Fibroblast of the aortic adventitia (primary cell): ENCODE data around the gene LYL1. TPM values are rescaled to one million over a fixed set of nuclear protein-coding genes. Genes with fewer than 3 reads are reported as not detected.

ENCODE experiments used
- DNase-seq: peaks from one replicate; pipeline ENCODE4 v3.0.0-alpha.2; 2010; ENCODE audit warnings: low read depth
- H3K4me3 ChIP-seq: 2 replicates; pipeline ENCODE4 v1.5.1; 2011; ENCODE audit warnings: low read depth, mild to moderate bottlenecking, control low read depth, low read length, moderate library complexity
- CTCF ChIP-seq: IDR thresholded peaks from 2 replicates; pipeline ENCODE4 v1.5.1; 2011; ENCODE audit warnings: mild to moderate bottlenecking, low read length, control low read depth, inconsistent platforms; ENCODE audit not compliant: insufficient read depth
- total RNA-seq: library from RNA; depleted of rRNA; stranded (reverse); fragments of >200 nt; gene quantifications from 2 replicates; pipeline ENCODE4 v1.2.3, GENCODE V29; 2012; ENCODE audit warnings: low replicate concordance

The LYL1 gene
- total RNA-seq, 1 donor: 0.63 TPM

GRCh38 chr19:13120031-13120430 lies 17.4 kb upstream of the LYL1 start:
- H3K4me3 ChIP-seq: peak overlapping the region; percentile 89
- TF ChIP-seq CTCF: no peak
- no peak for DNase-seq

DNA sequence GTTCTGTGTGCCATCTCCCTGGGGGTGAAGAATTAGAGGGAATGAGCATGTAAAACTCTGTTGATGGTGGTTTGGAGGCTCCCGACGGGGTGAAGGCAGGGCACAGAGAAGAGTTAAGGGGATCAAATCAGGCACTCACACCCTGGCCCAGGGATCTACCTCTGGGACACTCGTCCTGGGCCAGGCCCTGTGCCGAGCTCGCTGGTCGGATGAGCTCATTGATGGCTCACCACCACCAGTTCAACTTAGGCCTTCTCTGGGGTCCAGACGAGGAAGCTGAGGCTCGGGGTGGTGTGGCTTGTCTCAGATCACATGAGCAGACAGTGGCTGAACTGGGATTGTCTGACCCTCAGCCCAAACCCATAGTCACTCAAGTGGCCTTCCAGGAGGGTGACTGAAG lies 17.0 kb upstream of the LYL1 start:
- no peak for TF ChIP-seq CTCF
- peak overlapping the region; percentile 89 for H3K4me3 ChIP-seq
- no peak for DNase-seq

DNA sequence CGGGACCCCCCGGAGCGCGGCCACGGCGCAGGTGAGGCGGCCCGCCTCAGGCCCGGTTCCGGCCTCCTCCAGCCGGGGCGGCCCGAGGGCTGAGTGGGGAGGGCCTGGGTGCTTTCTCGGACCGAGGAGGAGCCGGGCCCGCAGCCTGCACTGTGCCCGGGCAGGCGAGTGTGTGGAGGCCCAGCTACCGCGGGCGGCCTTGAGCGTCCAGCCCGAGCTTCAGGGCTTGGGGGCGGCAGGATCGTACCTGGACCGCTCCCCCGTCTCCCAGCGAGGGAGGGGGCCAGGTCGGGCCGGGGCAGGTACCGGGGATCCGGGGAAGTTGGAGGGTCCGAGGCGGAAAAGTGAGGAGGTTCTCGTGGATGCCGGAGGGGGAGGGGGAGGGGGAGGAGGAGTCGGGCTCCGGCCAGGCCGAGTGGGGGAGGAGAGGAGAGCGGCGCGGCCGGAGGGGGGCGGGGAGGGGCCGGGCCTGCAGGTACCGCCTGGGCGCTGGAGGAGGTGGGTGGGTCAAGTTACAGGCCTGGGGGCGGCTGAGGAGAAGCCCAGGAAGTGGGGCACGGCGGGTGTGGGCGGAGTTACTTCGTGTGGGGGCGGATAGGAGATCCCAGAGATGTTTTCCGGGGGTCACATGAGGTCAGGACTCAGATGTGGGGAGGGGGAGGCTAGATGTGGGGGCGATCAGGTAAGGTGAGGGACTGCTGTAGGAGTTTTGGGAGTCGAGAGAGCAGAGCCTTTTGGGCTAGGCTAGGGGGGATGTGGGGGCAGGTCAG lies 16.0 kb upstream of the LYL1 start:
- DNase-seq: no peak
- H3K4me3 ChIP-seq: peak overlapping the region; percentile 89
- no peak for TF ChIP-seq CTCF

- peak; percentile 85 for DNase-seq
- TF ChIP-seq CTCF: no peak
- H3K4me3 ChIP-seq: peak within 1 kb of the TSS; percentile 96
Measured at GRCh38 chr19:13117772-13118423, 15.2 kb upstream of the LYL1 start, which contains the start of gene NACC1. NACC1 (plus strand) TSS chr19:13118264; CDS start chr19:13135208, 16,944 bp downstream.

GRCh38 chr19:13117176-13117771 lies 14.6 kb upstream of the LYL1 start:
- no peak for TF ChIP-seq CTCF

DNA sequence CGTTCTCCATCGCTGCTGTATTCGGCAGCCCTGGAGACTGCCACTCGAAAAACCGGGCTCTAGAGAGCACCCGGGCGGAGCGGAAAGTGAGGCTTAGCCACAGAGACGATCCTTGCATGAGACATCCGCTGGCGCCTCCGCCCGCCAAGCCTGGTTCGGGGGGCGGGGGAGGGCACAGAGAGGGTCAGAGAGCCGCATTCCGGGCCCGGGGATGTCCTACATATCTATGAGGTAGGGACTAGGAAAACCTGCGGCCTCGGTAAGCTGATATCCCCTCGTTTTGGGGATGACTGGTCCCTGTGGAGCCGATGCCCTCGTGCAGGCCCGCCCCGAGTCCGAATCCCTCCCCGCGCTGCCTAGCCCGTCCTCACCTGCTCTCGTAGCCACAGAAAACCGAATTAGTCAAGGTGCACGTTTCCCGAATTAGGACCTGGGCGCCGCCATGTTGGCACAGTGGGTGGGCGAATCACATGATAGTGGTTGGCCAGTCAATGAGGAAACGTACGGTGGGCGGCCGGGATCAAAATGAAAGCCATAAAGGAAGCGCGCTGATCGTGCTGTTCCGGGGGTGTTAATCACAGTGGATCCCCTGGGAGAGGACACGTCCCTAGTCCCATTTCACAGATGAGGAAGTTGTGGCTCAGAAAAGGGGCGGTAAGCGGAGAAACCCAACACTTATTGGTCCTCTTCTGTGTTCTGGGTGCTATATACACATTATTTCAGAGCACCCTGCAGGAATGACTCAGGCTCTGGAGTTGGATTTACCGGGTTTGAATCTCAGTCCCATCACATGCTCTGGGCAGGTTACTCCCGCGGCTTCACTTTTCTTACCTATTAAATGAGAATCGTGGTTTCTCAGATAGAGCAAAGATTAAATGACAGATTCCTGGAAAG lies 13.9 kb upstream of the LYL1 start, which contains the start of gene TRMT1:
TRMT1 (minus strand) TSS at position 459 of the 894 bp plus-strand sequence; CDS start at position 118, 341 bp downstream.
- peak within 1 kb of the TSS; percentile 96 for H3K4me3 ChIP-seq

More at GRCh38 chr19:13117176-13117771, 14.6 kb upstream of the LYL1 start:
- peak overlapping the region; percentile 96 for H3K4me3 ChIP-seq
- DNase-seq: no peak

More for the DNA sequence above, 13.9 kb upstream of the LYL1 start, which contains the start of gene TRMT1:
- TF ChIP-seq CTCF: no peak
- peak; percentile 94 for DNase-seq
